PC-9 (cell line): ENCODE data around the gene B3GNT2. TPM values are rescaled to one million over a fixed set of nuclear protein-coding genes. Genes with fewer than 3 reads are reported as not detected.

ENCODE experiments used
- BruUV-seq: library from RNA; stranded (reverse); fragments of 400-500 nt; replicated peaks from 2 replicates; lab custom pipeline; 2021; lab: Mats Ljungman, UMichigan
- CTCF ChIA-PET: fragments of 300-600 bp; sonication (Branson Sonifier 250); formaldehyde crosslinking; loops from one replicate; lab custom pipeline; 2022; ENCODE audit warnings: antibody characterized with exemption; lab: Charles Lee
- POLR2A ChIA-PET: fragments of 300-600 bp; sonication (Branson Sonifier 250); formaldehyde crosslinking; loops from one replicate; lab custom pipeline; 2022; ENCODE audit warnings: antibody characterized with exemption; ENCODE audit not compliant: unreplicated experiment; lab: Charles Lee
- DNase-seq, 2 experiments: peaks; one replicate each; pipeline versions ENCODE4 v3.0.0 to v3.0.0-alpha.2; 2015 to 2022; ENCODE audit warnings: mixed read lengths in 1 of 2
- H2AFZ ChIP-seq: fragments of 200-600 bp; sonication (generic); 2 replicates; pipeline ENCODE4 v1.8.1; 2017; ENCODE audit warnings: antibody characterized with exemption
- H3F3A ChIP-seq: fragments of 200-600 bp; sonication (generic); 2 replicates; pipeline ENCODE4 v1.8.1; 2017; ENCODE audit warnings: antibody characterized with exemption, mild to moderate bottlenecking, low read depth; ENCODE audit not compliant: insufficient read depth
- H3K27ac ChIP-seq: fragments of 200-600 bp; sonication (generic); 2 replicates; pipeline ENCODE4 v1.6.1; 2016; ENCODE audit warnings: mixed run types
- H3K27me3 ChIP-seq: fragments of 200-600 bp; sonication (generic); 2 replicates; pipeline ENCODE4 v1.6.1; 2016; ENCODE audit warnings: low read depth, mixed run types; ENCODE audit not compliant: insufficient read depth
- H3K36me3 ChIP-seq: fragments of 200-600 bp; sonication (generic); 2 replicates; pipeline ENCODE4 v1.6.1; 2016; ENCODE audit warnings: low read depth, mixed run types
- H3K4me1 ChIP-seq: fragments of 200-600 bp; sonication (generic); replicated peaks from 2 replicates; pipeline ENCODE4 v1.6.1; 2016; ENCODE audit warnings: mixed run types; ENCODE audit not compliant: insufficient read depth
- H3K4me2 ChIP-seq: fragments of 200-600 bp; sonication (generic); 2 replicates; pipeline ENCODE4 v1.6.1; 2017; ENCODE audit warnings: mixed run types
- H3K4me3 ChIP-seq: fragments of 200-600 bp; sonication (generic); 2 replicates; pipeline ENCODE4 v1.6.1; 2016; ENCODE audit warnings: mixed run types
- H3K79me2 ChIP-seq: fragments of 200-600 bp; sonication (generic); 2 replicates; pipeline ENCODE4 v1.6.1; 2017; ENCODE audit warnings: low read depth, mixed run types
- H3K9me2 ChIP-seq: fragments of 200-600 bp; sonication (generic); 2 replicates; pipeline ENCODE4 v1.8.1; 2017; ENCODE audit warnings: mild to moderate bottlenecking; ENCODE audit not compliant: insufficient read depth
- H3K9me3 ChIP-seq: fragments of 200-600 bp; sonication (generic); 2 replicates; pipeline ENCODE4 v1.8.1; 2016; ENCODE audit warnings: low read depth; ENCODE audit not compliant: insufficient read depth
- H4K20me1 ChIP-seq: fragments of 200-600 bp; sonication (generic); 2 replicates; pipeline ENCODE4 v1.8.1; 2017; ENCODE audit not compliant: insufficient read depth
- CTCF ChIP-seq: fragments of 200-600 bp; sonication (generic); conservative IDR thresholded peaks from 2 replicates; pipeline ENCODE4 v1.6.1; 2017; ENCODE audit warnings: mixed run types, antibody characterized with exemption, mild to moderate bottlenecking, moderate library complexity
- EZH2 ChIP-seq: fragments of 200-600 bp; sonication (generic); IDR thresholded peaks from 2 replicates; pipeline ENCODE4 v1.8.0; 2017; ENCODE audit warnings: antibody characterized with exemption, low read depth
- intact Hi-C: fragments of 100-400 bp; cut with micrococcal nuclease; formaldehyde crosslinking; loops from one replicate; pipeline ENCODE4 v1.10.0; 2022; ENCODE audit not compliant: unreplicated experiment
- total RNA-seq: library from RNA; stranded (reverse); gene quantifications from 2 replicates; pipeline ENCODE4 v1.2.3, GENCODE V29; 2021

B3GNT2 gene
- total RNA-seq, 1 experiment from 2014 or later: 30.8 TPM

DNA sequence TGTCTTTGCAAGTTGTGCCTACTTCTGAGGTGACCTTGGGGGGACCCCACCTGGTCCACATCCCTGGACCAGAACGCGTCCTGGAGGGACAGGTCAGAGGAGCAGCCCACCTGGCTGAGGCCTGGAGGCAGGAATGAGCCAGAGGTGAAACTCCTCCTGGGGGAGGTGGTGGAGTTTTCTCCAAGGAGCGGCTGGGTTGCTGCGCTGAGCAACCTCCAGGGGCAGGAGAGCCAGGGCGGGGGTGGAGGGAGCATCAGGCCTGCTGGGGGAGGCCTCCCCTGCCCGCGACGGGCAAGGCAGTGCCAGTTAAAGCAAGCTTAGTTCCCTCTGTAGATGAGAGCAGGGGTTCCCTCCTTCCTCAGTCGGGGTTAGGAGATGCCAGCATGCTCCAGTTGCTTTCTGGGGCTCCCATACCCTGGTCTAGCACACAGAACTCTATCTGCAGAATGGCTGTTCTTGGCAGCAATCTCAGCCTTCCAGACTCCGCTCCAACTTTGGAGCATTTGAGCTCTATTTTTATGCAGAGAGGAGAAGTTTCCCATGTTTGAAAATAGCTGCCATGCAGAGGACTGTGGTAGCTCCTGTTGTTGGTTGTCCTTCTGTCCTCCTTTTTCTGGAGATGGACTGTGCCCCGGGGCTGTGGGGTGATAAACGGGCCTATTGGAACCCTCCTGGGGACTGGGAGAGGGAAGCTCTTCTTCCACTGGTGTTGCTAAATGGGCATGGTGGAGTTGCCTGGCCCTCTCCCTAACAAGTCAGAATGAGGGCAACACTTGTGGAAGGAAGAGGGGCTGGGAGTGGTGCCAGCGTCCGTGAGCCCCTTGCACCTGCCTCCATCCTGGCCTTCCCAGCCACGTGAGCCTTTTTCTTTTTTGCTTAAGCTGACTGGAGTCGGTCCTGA lies 39.1 kb downstream of the B3GNT2 start:
- DNase-seq: no peak
- peaks cover 9% of the 10 kb centered on the region; the same call in 1 of the 2 replicates for H3F3A ChIP-seq
- no peak for TF ChIP-seq EZH2
- TF ChIP-seq CTCF: no peak
- ChIA-PET POLR2A (interaction anchor here (0.6 kb wide), 1 partner anchor 123 kb away, joined by 3 read pairs; no protein-coding TSS in a partner anchor), CTCF (no interaction called here)
- H3K27me3 ChIP-seq: no peaks in the 10 kb centered on the region
- H3K4me3 ChIP-seq: no peak overlapping the region
- BruUV-seq: no TSS peak
- H3K4me2 ChIP-seq: no peak overlapping the region
- no peaks in the 10 kb centered on the region for H3K9me3 ChIP-seq
- H3K27ac ChIP-seq: no peak overlapping the region
- no peaks in the 10 kb centered on the region for H3K36me3 ChIP-seq
- H3K79me2 ChIP-seq: no peaks in the 10 kb centered on the region
- no peaks in the 10 kb centered on the region for H4K20me1 ChIP-seq
- H3K4me1 ChIP-seq: no peaks in the 10 kb centered on the region
- no peak overlapping the region for H2AFZ ChIP-seq
- H3K9me2 ChIP-seq: no peaks in the 10 kb centered on the region
- intact Hi-C loops: no loop called here

DNA sequence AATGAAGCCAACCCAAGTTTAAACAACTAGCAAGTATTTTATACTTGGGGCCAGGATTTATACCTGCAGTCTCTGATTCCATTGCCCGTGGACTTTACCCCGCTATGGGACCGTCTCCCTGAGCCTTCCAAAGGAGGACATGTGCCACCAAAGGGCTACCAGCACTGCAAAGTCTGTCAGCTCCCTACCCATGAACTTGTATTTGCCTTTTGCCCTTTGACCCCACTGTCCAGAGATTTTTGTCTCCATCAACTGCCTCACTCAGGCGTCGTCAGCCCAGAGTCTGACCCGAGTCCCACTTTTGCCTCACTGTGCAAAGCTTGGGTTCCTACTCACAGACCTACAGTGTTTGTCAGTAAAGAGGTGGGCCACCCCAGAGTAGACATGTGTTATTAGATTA lies 40.6 kb downstream of the B3GNT2 start:
- Histone ChIP-seq H3F3A (peaks cover 11% of the 10 kb centered on the region; the same call in 1 of the 2 replicates), H3K27ac (no peak overlapping the region), H2AFZ (no peak overlapping the region), H3K9me3 (no peaks in the 10 kb centered on the region), H3K4me3 (no peak overlapping the region), H3K9me2 (no peaks in the 10 kb centered on the region), H3K36me3 (no peaks in the 10 kb centered on the region), H3K79me2 (no peaks in the 10 kb centered on the region), H3K4me2 (no peak overlapping the region), H3K4me1 (no peaks in the 10 kb centered on the region), H4K20me1 (no peaks in the 10 kb centered on the region), H3K27me3 (no peaks in the 10 kb centered on the region)
- no peak for DNase-seq
- no TSS peak for BruUV-seq
- intact Hi-C loops: no loop called here
- ChIA-PET CTCF (no interaction called here), POLR2A (no interaction called here)
- TF ChIP-seq CTCF (no peak), EZH2 (no peak)

DNA sequence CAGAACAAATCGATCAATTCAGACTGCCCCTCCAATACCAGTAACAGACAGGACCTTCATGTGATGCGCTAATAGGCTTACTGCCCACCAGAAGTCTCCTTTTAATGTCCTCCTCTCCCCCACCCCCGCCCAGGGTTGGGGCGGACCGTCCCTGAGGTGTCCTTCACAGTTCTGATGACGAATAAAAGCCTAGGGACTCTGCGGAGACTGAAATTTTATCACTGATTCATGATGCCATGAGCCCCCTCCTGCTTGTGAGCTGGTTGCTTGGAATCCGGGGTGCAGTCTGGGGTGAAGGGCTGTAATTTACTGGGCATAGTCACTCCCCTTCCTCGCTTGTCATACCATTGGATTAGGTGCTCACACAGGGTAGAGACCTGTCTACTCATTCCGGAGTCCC lies 42.3 kb downstream of the B3GNT2 start:
- Histone ChIP-seq H3K4me1 (no peaks in the 10 kb centered on the region), H3K36me3 (no peaks in the 10 kb centered on the region), H3K9me3 (no peaks in the 10 kb centered on the region), H3K9me2 (no peaks in the 10 kb centered on the region), H3K27me3 (no peaks in the 10 kb centered on the region), H3K27ac (no peak overlapping the region), H3K79me2 (no peaks in the 10 kb centered on the region), H2AFZ (no peak overlapping the region), H4K20me1 (no peaks in the 10 kb centered on the region), H3K4me2 (no peak overlapping the region), H3F3A (peaks cover 11% of the 10 kb centered on the region; the same call in 1 of the 2 replicates), H3K4me3 (no peak overlapping the region)
- intact Hi-C loops: no loop called here
- DNase-seq: no peak
- no TSS peak for BruUV-seq
- TF ChIP-seq EZH2 (no peak), CTCF (no peak)
- CTCF ChIA-PET: no interaction called here
- POLR2A ChIA-PET: no interaction called here
